GM12891 (cell line): Measurements from ENCODE around the gene PCK2. TPM values are rescaled to one million over a fixed set of nuclear protein-coding genes. Genes with fewer than 3 reads are reported as not detected.
A peak's percentile ranks its signal among the peaks of the same experiment; 100 is the strongest.
"Not testable (repeated sequence)": the region's sequence is repeated elsewhere in the genome, so short reads cannot be mapped to it uniquely, and the experiment has no call there.

Source experiments
- DNase-seq: peaks from one replicate; pipeline ENCODE4 v3.0.0; 2011; ENCODE audit warnings: low spot score; ENCODE audit not compliant: insufficient read length
- FAIRE-seq: peaks from 2 replicates; lab custom pipeline; 2011; peaks lifted over from hg19 to GRCh38; lab: Jason Lieb, UNC
- PAX5 ChIP-seq: IDR thresholded peaks from 2 replicates; pipeline ENCODE4 v1.6.1; 2011; ENCODE audit warnings: low read length, moderate library complexity, mild to moderate bottlenecking; ENCODE audit not compliant: insufficient read depth, severe bottlenecking
- POLR2A ChIP-seq: IDR thresholded peaks from 2 replicates; pipeline ENCODE4 v1.6.1; 2011; ENCODE audit warnings: low read depth, low read length, control low read depth
- POLR2AphosphoS5 ChIP-seq: IDR thresholded peaks from 2 replicates; pipeline ENCODE4 v1.6.1; 2011; ENCODE audit warnings: low read depth, low read length, control low read depth
- POU2F2 ChIP-seq: IDR thresholded peaks from 2 replicates; pipeline ENCODE4 v1.6.1; 2011; ENCODE audit warnings: low read depth, mild to moderate bottlenecking, control low read depth, low read length, moderate library complexity
- SPI1 ChIP-seq: IDR thresholded peaks from 2 replicates; pipeline ENCODE4 v1.6.1; 2011; ENCODE audit warnings: low read depth, low read length, control low read depth
- TAF1 ChIP-seq: IDR thresholded peaks from 2 replicates; pipeline ENCODE4 v1.6.1; 2011; ENCODE audit warnings: low read depth, low read length, control low read depth
- polyA plus RNA-seq: library from polyadenylated mRNA; unstranded; fragments of >200 nt; gene quantifications from one replicate; pipeline ENCODE4 v1.2.1, GENCODE V29; 2012; ENCODE audit warnings: low read depth, missing spikeins, inconsistent platforms; ENCODE audit not compliant: missing spikeins

The PCK2 gene
- polyA plus RNA-seq: 32.7 TPM

GRCh38 chr14:24093901-24094840, at the start of gene PCK2:
Gene PCK2 (plus strand): TSS chr14:24094311. CDS start chr14:24094406, 95 bp downstream.
- no peak for TF ChIP-seq PAX5
- TF ChIP-seq POLR2AphosphoS5: peak; percentile 70
- TF ChIP-seq TAF1: no peak; the same call in 1 of the 2 replicates
- peak; percentile 51; the same call in 1 of the 2 replicates for TF ChIP-seq POLR2A
- peak; percentile 74 for TF ChIP-seq SPI1
- peak; percentile 69 for FAIRE-seq

GRCh38 chr14:24049002-24049401, 45.1 kb upstream of the PCK2 start:
- FAIRE-seq, DNase-seq: not testable (repeated sequence)
- TF ChIP-seq SPI1: peak; percentile 87

More at GRCh38 chr14:24093901-24094840, at the start of gene PCK2:
- DNase-seq: peak; percentile 78

GRCh38 chr14:24050753-24051152, 43.4 kb upstream of the PCK2 start:
- DNase-seq, FAIRE-seq: not testable (repeated sequence)

GRCh38 chr14:24051176-24051788, 42.8 kb upstream of the PCK2 start:
- DNase-seq (peak; percentile 20), FAIRE-seq (no peak)
- TF ChIP-seq SPI1 (no peak), POU2F2 (no peak), POLR2AphosphoS5 (no peak)

- FAIRE-seq (peak; percentile 95), DNase-seq (peak; percentile 86)
- no peak for TF ChIP-seq POLR2A
- no peak for TF ChIP-seq POLR2AphosphoS5
- no peak for TF ChIP-seq PAX5
- TF ChIP-seq POU2F2: no peak
- TF ChIP-seq TAF1: no peak
- TF ChIP-seq SPI1: no peak
Observed at GRCh38 chr14:24051789-24052655, 42.1 kb upstream of the PCK2 start, which contains the start of gene CARMIL3. Gene CARMIL3 (plus strand): TSS chr14:24052009. CDS start chr14:24052154, 145 bp downstream.

GRCh38 chr14:24052656-24053547, 41.2 kb upstream of the PCK2 start:
- TF ChIP-seq PAX5: no peak
- no peak for TF ChIP-seq POLR2A
- no peak for TF ChIP-seq POLR2AphosphoS5
- TF ChIP-seq TAF1: no peak
- TF ChIP-seq POU2F2: no peak
- no peak for TF ChIP-seq SPI1
- DNase-seq (no peak), FAIRE-seq (no peak)

- FAIRE-seq (no peak), DNase-seq (peak; percentile 8)
- TF ChIP-seq POU2F2: no peak
Observed at GRCh38 chr14:24053548-24054323, 40.4 kb upstream of the PCK2 start.

GRCh38 chr14:24054324-24054641, 39.8 kb upstream of the PCK2 start:
- TF ChIP-seq POU2F2 (no peak), POLR2A (no peak), PAX5 (no peak), TAF1 (no peak), SPI1 (no peak), POLR2AphosphoS5 (no peak)
- no peak for FAIRE-seq
- DNase-seq: peak; percentile 2

- FAIRE-seq (no peak), DNase-seq (no peak)
- TF ChIP-seq TAF1: no peak
- TF ChIP-seq POLR2AphosphoS5: no peak
- no peak for TF ChIP-seq POU2F2
Observed at GRCh38 chr14:24054646-24055045, 39.5 kb upstream of the PCK2 start.
